Neural progenitor cell (in vitro differentiated cells): ENCODE results near the gene DSCAML1. TPM values are rescaled to one million over a fixed set of nuclear protein-coding genes. Genes with fewer than 3 reads are reported as not detected.

Experiments used
- DNase-seq: peaks from one replicate; pipeline ENCODE4 v3.0.0-alpha.2; 2016; ENCODE audit warnings: low spot score
- H2AFZ ChIP-seq: fragments of 200-600 bp; sonication (generic); replicated peaks from 2 replicates; pipeline ENCODE4 v1.6.1; 2016; ENCODE audit warnings: antibody characterized with exemption
- H3F3A ChIP-seq: fragments of 200-600 bp; sonication (generic); 2 replicates; pipeline ENCODE4 v1.6.1; 2016; ENCODE audit warnings: antibody characterized with exemption, low read depth
- H3K27ac ChIP-seq: fragments of 200-600 bp; sonication (generic); 2 replicates; pipeline ENCODE4 v1.5.1; 2016; ENCODE audit warnings: mild to moderate bottlenecking
- H3K27me3 ChIP-seq: fragments of 200-600 bp; sonication (generic); 2 replicates; pipeline ENCODE4 v1.6.1; 2016; ENCODE audit warnings: mild to moderate bottlenecking, moderate library complexity
- H3K36me3 ChIP-seq: fragments of 200-600 bp; sonication (generic); 2 replicates; pipeline ENCODE4 v1.5.1; 2016
- H3K4me1 ChIP-seq: fragments of 200-600 bp; sonication (generic); 2 replicates; pipeline ENCODE4 v1.6.1; 2016; ENCODE audit warnings: mixed run types
- H3K4me2 ChIP-seq: fragments of 200-600 bp; sonication (generic); 2 replicates; pipeline ENCODE4 v1.6.1; 2016
- H3K4me3 ChIP-seq: fragments of 200-600 bp; sonication (generic); 2 replicates; pipeline ENCODE4 v1.5.1; 2016
- H3K79me2 ChIP-seq: fragments of 200-600 bp; sonication (generic); 2 replicates; pipeline ENCODE4 v1.6.1; 2016; ENCODE audit warnings: low read depth
- H3K9ac ChIP-seq: fragments of 200-600 bp; sonication (generic); 2 replicates; pipeline ENCODE4 v1.6.1; 2016
- H3K9me3 ChIP-seq: fragments of 200-600 bp; sonication (generic); 2 replicates; pipeline ENCODE4 v1.5.1; 2016; ENCODE audit warnings: low read depth
- H4K20me1 ChIP-seq: fragments of 200-600 bp; sonication (generic); 2 replicates; pipeline ENCODE4 v1.6.1; 2016; ENCODE audit warnings: low read depth
- H3K27ac Mint-ChIP-seq: 3 replicates; pipeline ENCODE4 v1.8.0; 2021; ENCODE audit warnings: mixed read lengths
- H3K27me3 Mint-ChIP-seq: 2 replicates; pipeline ENCODE4 v1.8.0; 2022; ENCODE audit warnings: low read depth, mild to moderate bottlenecking, inconsistent platforms, moderate library complexity, mixed read lengths; ENCODE audit not compliant: insufficient read depth
- H3K36me3 Mint-ChIP-seq: 3 replicates; pipeline ENCODE4 v1.8.0; 2021; ENCODE audit warnings: mixed read lengths
- H3K4me1 Mint-ChIP-seq: 3 replicates; pipeline ENCODE4 v1.8.0; 2021; ENCODE audit warnings: mixed read lengths
- H3K4me3 Mint-ChIP-seq: 3 replicates; pipeline ENCODE4 v1.8.0; 2021; ENCODE audit warnings: mild to moderate bottlenecking, moderate library complexity, mixed read lengths
- H3K9me3 Mint-ChIP-seq: 3 replicates; pipeline ENCODE4 v1.8.0; 2020; ENCODE audit warnings: mixed read lengths
- CTCF ChIP-seq: fragments of 200-600 bp; sonication (generic); IDR thresholded peaks from 2 replicates; pipeline ENCODE4 v1.5.1; 2017; ENCODE audit warnings: antibody characterized with exemption, mild to moderate bottlenecking
- EZH2 ChIP-seq: fragments of 200-600 bp; sonication (generic); IDR thresholded peaks from 2 replicates; pipeline ENCODE4 v1.6.1; 2017; ENCODE audit warnings: antibody characterized with exemption, mild to moderate bottlenecking, moderate library complexity
- EZH2phosphoT487 ChIP-seq: fragments of 200-600 bp; sonication (generic); IDR thresholded peaks from 2 replicates; pipeline ENCODE4 v1.6.1; 2017; ENCODE audit warnings: antibody characterized with exemption
- total RNA-seq: library from RNA; depleted of rRNA; stranded (reverse); fragments of >200 nt; gene quantifications from 2 replicates; pipeline ENCODE4 v1.2.3, GENCODE V29; 2015; ENCODE audit warnings: low replicate concordance

Gene DSCAML1
- total RNA-seq, 1 donor from 2014 or later: 0.06 TPM

GRCh38 chr11:117434481-117434880 is 362.5 kb downstream of the DSCAML1 start:
- no peak overlapping the region for H3K4me3 ChIP-seq
- no peaks in the 10 kb centered on the region for H3K9me3 ChIP-seq
- H3K27ac ChIP-seq: no peak overlapping the region
- no peaks in the 10 kb centered on the region for H3K27me3 ChIP-seq
- no peaks in the 10 kb centered on the region for H3K9me3 Mint-ChIP-seq
- peaks cover 2% of the 10 kb centered on the region for H3F3A ChIP-seq
- no peak overlapping the region for H3K4me2 ChIP-seq
- H2AFZ ChIP-seq: no peak overlapping the region
- no peak overlapping the region for H3K4me3 Mint-ChIP-seq
- no peaks in the 10 kb centered on the region for H3K36me3 Mint-ChIP-seq
- H4K20me1 ChIP-seq: peaks cover 7% of the 10 kb centered on the region
- no peak for DNase-seq
- no peaks in the 10 kb centered on the region for H3K36me3 ChIP-seq
- no peak overlapping the region for H3K9ac ChIP-seq
- peaks cover 7% of the 10 kb centered on the region for H3K4me1 ChIP-seq
- no peaks in the 10 kb centered on the region for H3K79me2 ChIP-seq
- TF ChIP-seq EZH2: no peak
- no peak for TF ChIP-seq EZH2phosphoT487
- TF ChIP-seq CTCF: no peak
- H3K4me1 Mint-ChIP-seq: peaks cover 22% of the 10 kb centered on the region
- H3K27ac Mint-ChIP-seq: no peak overlapping the region
- peaks cover 2% of the 10 kb centered on the region for H3K27me3 Mint-ChIP-seq

- H3K36me3 ChIP-seq: no peaks in the 10 kb centered on the region
- no peak for DNase-seq
- Mint-ChIP-seq H3K27me3 (peaks cover 2% of the 10 kb centered on the region), H3K27ac (no peak overlapping the region), H3K4me3 (no peak overlapping the region), H3K36me3 (no peaks in the 10 kb centered on the region), H3K9me3 (no peaks in the 10 kb centered on the region), H3K4me1 (peaks cover 30% of the 10 kb centered on the region)
- H3K27me3 ChIP-seq: no peaks in the 10 kb centered on the region
- H3K4me2 ChIP-seq: no peak overlapping the region
- H4K20me1 ChIP-seq: peaks cover 7% of the 10 kb centered on the region
- TF ChIP-seq EZH2phosphoT487 (no peak), EZH2 (no peak), CTCF (no peak)
- H3F3A ChIP-seq: peaks cover 2% of the 10 kb centered on the region
- no peak overlapping the region for H3K9ac ChIP-seq
- no peak overlapping the region for H3K4me3 ChIP-seq
- no peak overlapping the region for H3K27ac ChIP-seq
- H3K9me3 ChIP-seq: no peaks in the 10 kb centered on the region
- no peaks in the 10 kb centered on the region for H3K79me2 ChIP-seq
- H2AFZ ChIP-seq: no peak overlapping the region
- H3K4me1 ChIP-seq: peaks cover 9% of the 10 kb centered on the region
Observed at GRCh38 chr11:117433717-117434116, 363.3 kb downstream of the DSCAML1 start.

- Mint-ChIP-seq H3K27ac (no peak overlapping the region), H3K27me3 (peaks cover 7% of the 10 kb centered on the region), H3K9me3 (no peaks in the 10 kb centered on the region), H3K4me1 (peaks cover 47% of the 10 kb centered on the region), H3K4me3 (no peak overlapping the region), H3K36me3 (no peaks in the 10 kb centered on the region)
- H3K4me3 ChIP-seq: no peak overlapping the region
- H3K4me2 ChIP-seq: no peak overlapping the region
- peaks cover 2% of the 10 kb centered on the region for H3F3A ChIP-seq
- peaks cover 13% of the 10 kb centered on the region for H3K4me1 ChIP-seq
- no peaks in the 10 kb centered on the region for H3K36me3 ChIP-seq
- no peak overlapping the region for H3K27ac ChIP-seq
- TF ChIP-seq EZH2phosphoT487 (no peak), CTCF (no peak), EZH2 (no peak)
- H4K20me1 ChIP-seq: peaks cover 11% of the 10 kb centered on the region
- no peak overlapping the region for H2AFZ ChIP-seq
- no peaks in the 10 kb centered on the region for H3K9me3 ChIP-seq
- no peaks in the 10 kb centered on the region for H3K79me2 ChIP-seq
- no peak overlapping the region for H3K9ac ChIP-seq
- DNase-seq: no peak
- H3K27me3 ChIP-seq: peaks cover 8% of the 10 kb centered on the region
Observed at GRCh38 chr11:117431436-117431835, 365.6 kb downstream of the DSCAML1 start.
